Neural cell (in vitro differentiated cells): Measurements from ENCODE around the gene SOCS4.
"Not testable (repeated sequence)": the region's sequence is repeated elsewhere in the genome, so short reads cannot be mapped to it uniquely, and the experiment has no call there.

Experiments used
- EP300 ChIP-seq: fragments of 450-650 bp; conservative IDR thresholded peaks from 2 replicates; pipeline ENCODE4 v1.6.1; 2014; ENCODE audit warnings: antibody characterized with exemption, mild to moderate bottlenecking, moderate library complexity; ENCODE audit not compliant: poor library complexity, severe bottlenecking
- EZH2 ChIP-seq: fragments of 200-600, 300-800 bp; shearing (Covaris generic), sonication (generic); IDR thresholded peaks from 2 replicates; pipeline ENCODE4 v1.6.1; 2014; ENCODE audit warnings: antibody characterized with exemption, low read length, borderline replicate concordance, mild to moderate bottlenecking; ENCODE audit not compliant: insufficient read depth, poor library complexity, severe bottlenecking
- MXI1 ChIP-seq: fragments of 450-650 bp; conservative IDR thresholded peaks from 2 replicates; pipeline ENCODE4 v1.6.1; 2014; ENCODE audit warnings: antibody characterized with exemption, mild to moderate bottlenecking; ENCODE audit not compliant: poor library complexity, severe bottlenecking
- POLR2AphosphoS5 ChIP-seq: IDR thresholded peaks from 2 replicates; pipeline ENCODE4 v1.6.1; 2012
- RAD21 ChIP-seq: fragments of 450-650 bp; conservative IDR thresholded peaks from 2 replicates; pipeline ENCODE4 v1.6.1; 2014; ENCODE audit warnings: antibody characterized with exemption, mild to moderate bottlenecking, moderate library complexity
- SMC3 ChIP-seq: fragments of 450-650 bp; conservative IDR thresholded peaks from 2 replicates; pipeline ENCODE4 v1.6.1; 2014; ENCODE audit warnings: antibody characterized with exemption, mild to moderate bottlenecking, moderate library complexity; ENCODE audit not compliant: poor library complexity
- TAF1 ChIP-seq: IDR thresholded peaks from 2 replicates; pipeline ENCODE4 v1.6.1; 2012; ENCODE audit warnings: low read depth
- TF ChIP-seq, protein P1 (sequence below): fragments of 450-650 bp; IDR thresholded peaks from 2 replicates; pipeline ENCODE4 v1.5.1; 2014; ENCODE audit warnings: antibody characterized with exemption, mild to moderate bottlenecking, moderate library complexity; ENCODE audit not compliant: poor library complexity, severe bottlenecking
- TF ChIP-seq, protein P2 (sequence below): IDR thresholded peaks from 2 replicates; pipeline ENCODE4 v1.6.1; 2012; ENCODE audit warnings: borderline replicate concordance

DNA sequence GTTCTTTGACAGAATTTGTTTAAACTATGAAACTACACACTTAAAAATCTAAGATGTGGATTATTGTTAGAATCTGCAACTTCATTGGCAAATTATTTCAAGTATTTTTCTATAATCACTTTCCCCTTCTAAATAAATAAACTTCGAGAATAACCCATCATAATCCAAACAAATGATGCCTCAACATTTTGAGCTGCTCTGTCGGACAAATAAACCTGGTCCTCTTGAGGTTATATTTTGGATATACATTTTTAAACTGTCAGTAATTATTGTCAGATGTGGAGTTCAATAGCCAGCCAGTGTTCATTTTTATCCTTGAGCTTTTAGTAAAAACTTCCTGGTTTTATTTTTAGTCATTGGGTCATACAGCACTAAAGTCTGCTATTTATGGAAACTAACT is 37.9 kb downstream of the SOCS4 start:
- TF ChIP-seq MXI1, TAF1, EP300, SMC3, POLR2AphosphoS5, RAD21, EZH2: not testable (repeated sequence)
- TF ChIP-seq, protein P1, sequence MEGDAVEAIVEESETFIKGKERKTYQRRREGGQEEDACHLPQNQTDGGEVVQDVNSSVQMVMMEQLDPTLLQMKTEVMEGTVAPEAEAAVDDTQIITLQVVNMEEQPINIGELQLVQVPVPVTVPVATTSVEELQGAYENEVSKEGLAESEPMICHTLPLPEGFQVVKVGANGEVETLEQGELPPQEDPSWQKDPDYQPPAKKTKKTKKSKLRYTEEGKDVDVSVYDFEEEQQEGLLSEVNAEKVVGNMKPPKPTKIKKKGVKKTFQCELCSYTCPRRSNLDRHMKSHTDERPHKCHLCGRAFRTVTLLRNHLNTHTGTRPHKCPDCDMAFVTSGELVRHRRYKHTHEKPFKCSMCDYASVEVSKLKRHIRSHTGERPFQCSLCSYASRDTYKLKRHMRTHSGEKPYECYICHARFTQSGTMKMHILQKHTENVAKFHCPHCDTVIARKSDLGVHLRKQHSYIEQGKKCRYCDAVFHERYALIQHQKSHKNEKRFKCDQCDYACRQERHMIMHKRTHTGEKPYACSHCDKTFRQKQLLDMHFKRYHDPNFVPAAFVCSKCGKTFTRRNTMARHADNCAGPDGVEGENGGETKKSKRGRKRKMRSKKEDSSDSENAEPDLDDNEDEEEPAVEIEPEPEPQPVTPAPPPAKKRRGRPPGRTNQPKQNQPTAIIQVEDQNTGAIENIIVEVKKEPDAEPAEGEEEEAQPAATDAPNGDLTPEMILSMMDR = not testable (repeated sequence)
- TF ChIP-seq, protein P2, sequence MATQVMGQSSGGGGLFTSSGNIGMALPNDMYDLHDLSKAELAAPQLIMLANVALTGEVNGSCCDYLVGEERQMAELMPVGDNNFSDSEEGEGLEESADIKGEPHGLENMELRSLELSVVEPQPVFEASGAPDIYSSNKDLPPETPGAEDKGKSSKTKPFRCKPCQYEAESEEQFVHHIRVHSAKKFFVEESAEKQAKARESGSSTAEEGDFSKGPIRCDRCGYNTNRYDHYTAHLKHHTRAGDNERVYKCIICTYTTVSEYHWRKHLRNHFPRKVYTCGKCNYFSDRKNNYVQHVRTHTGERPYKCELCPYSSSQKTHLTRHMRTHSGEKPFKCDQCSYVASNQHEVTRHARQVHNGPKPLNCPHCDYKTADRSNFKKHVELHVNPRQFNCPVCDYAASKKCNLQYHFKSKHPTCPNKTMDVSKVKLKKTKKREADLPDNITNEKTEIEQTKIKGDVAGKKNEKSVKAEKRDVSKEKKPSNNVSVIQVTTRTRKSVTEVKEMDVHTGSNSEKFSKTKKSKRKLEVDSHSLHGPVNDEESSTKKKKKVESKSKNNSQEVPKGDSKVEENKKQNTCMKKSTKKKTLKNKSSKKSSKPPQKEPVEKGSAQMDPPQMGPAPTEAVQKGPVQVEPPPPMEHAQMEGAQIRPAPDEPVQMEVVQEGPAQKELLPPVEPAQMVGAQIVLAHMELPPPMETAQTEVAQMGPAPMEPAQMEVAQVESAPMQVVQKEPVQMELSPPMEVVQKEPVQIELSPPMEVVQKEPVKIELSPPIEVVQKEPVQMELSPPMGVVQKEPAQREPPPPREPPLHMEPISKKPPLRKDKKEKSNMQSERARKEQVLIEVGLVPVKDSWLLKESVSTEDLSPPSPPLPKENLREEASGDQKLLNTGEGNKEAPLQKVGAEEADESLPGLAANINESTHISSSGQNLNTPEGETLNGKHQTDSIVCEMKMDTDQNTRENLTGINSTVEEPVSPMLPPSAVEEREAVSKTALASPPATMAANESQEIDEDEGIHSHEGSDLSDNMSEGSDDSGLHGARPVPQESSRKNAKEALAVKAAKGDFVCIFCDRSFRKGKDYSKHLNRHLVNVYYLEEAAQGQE = not testable (repeated sequence)
